ENCODE measurements around the gene MRPL11. TPM values are rescaled to one million over a fixed set of nuclear protein-coding genes. Genes with fewer than 3 reads are reported as not detected.

MRPL11 gene
- total RNA-seq, 1 donor from 2014 or later = 33.1 TPM

GRCh38 chr11:66466225-66467033 lies 27.8 kb upstream of the MRPL11 start, which contains the start of gene PELI3:
Gene PELI3, plus strand, starts transcription at chr11:66466905. Its CDS starts 1,224 bp downstream, at chr11:66468129.
- DNase-seq (ENCODE audit: low read depth) = peak; percentile 62
- peak within 1 kb of the TSS; percentile 98 for H3K4me2 ChIP-seq (ENCODE audit: low read length)
- H3K4me3 ChIP-seq (ENCODE audit: insufficient read depth, low read depth, low read length) = peak within 1 kb of the TSS; percentile 67
- no peak for FAIRE-seq
- TF ChIP-seq EZH2 (IDR thresholded peaks at IDR 0.05; ENCODE audit: insufficient read depth, low read length) = no peak
- TF ChIP-seq CTCF (IDR thresholded peaks at IDR 0.05; ENCODE audit: insufficient read depth, low read depth, low read length) = no peak
- no peaks in the 10 kb centered on the region for H3K9me3 ChIP-seq (ENCODE audit: insufficient read depth, low read depth, low read length)
- Mint-ChIP-seq H3K9me3 (ENCODE audit: unreplicated experiment) (no peaks in the 10 kb centered on the region), H3K27me3 (ENCODE audit: low read depth, unreplicated experiment) (peaks cover 2% of the 10 kb centered on the region), H3K4me1 (ENCODE audit: low read depth, unreplicated experiment) (peaks cover 3% of the 10 kb centered on the region), H3K36me3 (ENCODE audit: low read depth, unreplicated experiment) (peaks cover 8% of the 10 kb centered on the region), H3K4me3 (ENCODE audit: unreplicated experiment) (peak within 1 kb of the TSS; percentile 87), H3K27ac (ENCODE audit: unreplicated experiment) (no peak within 1 kb of the TSS)
- no peaks in the 10 kb centered on the region for H3K79me2 ChIP-seq (ENCODE audit: insufficient read depth, low read length)
- no peaks in the 10 kb centered on the region for H3K36me3 ChIP-seq (ENCODE audit: insufficient read depth, low read length)
- peak within 1 kb of the TSS; percentile 83 for H3K9ac ChIP-seq (ENCODE audit: low read length)
- peaks cover 10% of the 10 kb centered on the region for H4K20me1 ChIP-seq (ENCODE audit: insufficient read depth, low read length)
- no peaks in the 10 kb centered on the region for H3K27me3 ChIP-seq (ENCODE audit: insufficient read depth, low read length)
- H3K27ac ChIP-seq (ENCODE audit: low read depth, low read length) = no peak within 1 kb of the TSS
- H2AFZ ChIP-seq (ENCODE audit: low read depth, low read length) = peak within 1 kb of the TSS; percentile 93
- H3K4me1 ChIP-seq (ENCODE audit: insufficient read depth, low read length) = peaks cover 10% of the 10 kb centered on the region

DNA sequence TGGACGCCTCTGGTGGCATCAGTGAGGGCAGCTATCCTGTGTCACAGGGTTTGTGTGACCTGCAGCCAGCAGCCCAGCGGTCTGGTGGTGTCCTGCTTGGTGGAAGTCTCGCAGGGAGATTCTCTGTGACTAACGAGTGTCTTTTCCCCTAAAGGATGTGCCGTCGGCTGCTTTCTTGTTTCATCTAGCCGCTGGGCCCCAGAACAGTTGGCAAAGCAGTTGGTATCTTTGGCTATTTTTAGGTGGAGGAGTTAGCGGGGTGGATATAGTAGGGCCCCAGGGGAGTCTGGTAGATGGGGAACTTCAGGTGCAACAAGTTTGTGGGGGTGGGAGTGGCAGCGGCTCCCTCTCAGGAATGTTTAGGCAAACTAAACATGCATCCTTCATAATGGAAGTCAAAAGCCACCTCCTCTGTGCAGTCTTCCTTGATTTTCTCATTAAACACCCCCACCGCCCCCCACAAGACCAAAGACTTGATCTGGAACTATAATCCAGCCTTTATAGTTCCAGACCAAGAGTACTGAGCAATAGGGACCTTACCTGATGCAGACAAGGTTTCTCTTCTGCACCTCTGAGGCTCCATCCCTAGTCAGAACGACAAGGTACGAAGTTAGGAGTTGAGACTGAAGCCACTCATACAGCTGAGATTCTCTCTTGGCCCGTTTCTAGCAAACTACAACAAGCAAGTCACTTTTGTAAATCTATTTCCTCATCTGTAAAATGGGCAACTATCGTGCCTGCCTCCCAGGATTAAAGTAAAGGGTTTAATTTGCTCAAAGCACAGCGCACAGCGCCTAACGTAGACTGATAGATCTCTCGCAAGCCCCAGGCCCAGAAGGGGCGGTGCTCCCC lies 27.0 kb upstream of the MRPL11 start:
- TF ChIP-seq CTCF (IDR thresholded peaks at IDR 0.05; ENCODE audit: insufficient read depth, low read depth, low read length) (no peak), EZH2 (IDR thresholded peaks at IDR 0.05; ENCODE audit: insufficient read depth, low read length) (no peak)
- no peak overlapping the region for H2AFZ ChIP-seq (ENCODE audit: low read depth, low read length)
- peaks cover 10% of the 10 kb centered on the region for H4K20me1 ChIP-seq (ENCODE audit: insufficient read depth, low read length)
- peaks cover 10% of the 10 kb centered on the region for H3K4me1 ChIP-seq (ENCODE audit: insufficient read depth, low read length)
- DNase-seq (ENCODE audit: low read depth) (no peak), FAIRE-seq (no peak)
- peak overlapping the region; percentile 67 for H3K4me3 ChIP-seq (ENCODE audit: insufficient read depth, low read depth, low read length)
- H3K27ac ChIP-seq (ENCODE audit: low read depth, low read length) = no peak overlapping the region
- Mint-ChIP-seq H3K27ac (ENCODE audit: unreplicated experiment) (peak overlapping the region; percentile 34), H3K4me3 (ENCODE audit: unreplicated experiment) (peak overlapping the region; percentile 84), H3K36me3 (ENCODE audit: low read depth, unreplicated experiment) (peaks cover 5% of the 10 kb centered on the region), H3K4me1 (ENCODE audit: low read depth, unreplicated experiment) (peaks cover 3% of the 10 kb centered on the region), H3K27me3 (ENCODE audit: low read depth, unreplicated experiment) (no peaks in the 10 kb centered on the region), H3K9me3 (ENCODE audit: unreplicated experiment) (no peaks in the 10 kb centered on the region)
- peak overlapping the region; percentile 98 for H3K4me2 ChIP-seq (ENCODE audit: low read length)
- H3K79me2 ChIP-seq (ENCODE audit: insufficient read depth, low read length) = no peaks in the 10 kb centered on the region
- H3K36me3 ChIP-seq (ENCODE audit: insufficient read depth, low read length) = no peaks in the 10 kb centered on the region
- H3K9me3 ChIP-seq (ENCODE audit: insufficient read depth, low read depth, low read length) = no peaks in the 10 kb centered on the region
- H3K9ac ChIP-seq (ENCODE audit: low read length) = peak overlapping the region; percentile 79
- no peaks in the 10 kb centered on the region for H3K27me3 ChIP-seq (ENCODE audit: insufficient read depth, low read length)
